ENCODE data around the gene CACNA1I.

The CACNA1I gene

DNA sequence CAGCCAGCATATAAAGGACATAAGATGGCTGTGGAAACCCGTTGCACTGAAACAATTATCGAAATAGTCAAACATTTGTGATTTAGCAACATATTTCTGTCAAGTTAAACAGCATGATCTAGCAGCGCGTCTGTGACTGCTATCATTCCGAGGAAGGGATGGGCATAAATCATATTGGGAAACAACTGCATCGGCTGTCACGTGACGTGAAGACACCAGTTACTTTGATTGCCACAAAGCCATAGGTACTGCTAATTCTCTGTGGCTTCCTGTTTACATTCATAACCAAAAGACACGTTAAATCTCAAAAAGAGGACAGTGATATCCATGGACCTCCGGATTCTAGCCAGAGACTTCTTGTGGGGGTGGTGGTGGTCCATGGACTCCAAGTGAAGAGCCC lies 87.8 kb downstream of the CACNA1I start:
- H3K4me3 ChIP-seq (ENCODE audit: low read depth, low read length), result no peak overlapping the region
- TF ChIP-seq POLR2A (IDR thresholded peaks at IDR 0.05; ENCODE audit: extremely low read depth, insufficient read length) (no peak), MAX (IDR thresholded peaks at IDR 0.05; ENCODE audit: low read depth, low read length) (peak; percentile 42; the same call in 1 of the 2 replicates)
- DNase-seq (ENCODE audit: low read depth), result peak; percentile 43

DNA sequence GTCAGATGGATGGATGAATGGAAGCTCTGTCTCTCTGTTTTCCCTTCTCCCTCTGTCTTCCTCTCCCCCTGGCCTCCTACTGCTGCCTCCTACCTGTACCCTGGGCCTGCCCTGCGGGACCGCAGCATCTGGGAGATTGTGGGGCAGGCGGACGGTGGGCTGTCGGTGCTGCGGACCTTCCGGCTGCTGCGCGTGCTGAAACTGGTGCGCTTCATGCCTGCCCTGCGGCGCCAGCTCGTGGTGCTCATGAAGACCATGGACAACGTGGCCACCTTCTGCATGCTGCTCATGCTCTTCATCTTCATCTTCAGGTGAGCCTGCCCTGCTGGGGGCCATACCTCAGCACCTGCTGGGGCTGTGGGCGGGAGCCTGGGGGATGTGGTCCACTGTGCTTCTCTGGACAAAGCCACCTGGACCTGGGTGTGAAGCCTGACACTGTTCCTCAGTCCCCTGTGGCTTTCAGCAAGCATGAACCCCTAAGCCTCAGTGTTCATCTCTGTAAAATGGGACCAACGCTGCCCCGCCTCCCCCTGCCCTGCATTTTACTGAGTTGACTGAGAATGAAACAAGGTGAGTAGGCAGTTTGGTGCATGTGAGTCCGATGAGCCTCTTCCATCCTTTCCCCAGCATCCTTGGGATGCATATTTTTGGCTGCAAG lies 88.4 kb downstream of the CACNA1I start:
- DNase-seq (ENCODE audit: low read depth), result no peak
- no peak for TF ChIP-seq POLR2A (IDR thresholded peaks at IDR 0.05; ENCODE audit: extremely low read depth, insufficient read length)
- TF ChIP-seq MYC (IDR thresholded peaks at IDR 0.05; ENCODE audit: low read depth, low read length), result no peak
- TF ChIP-seq CTCF (IDR thresholded peaks at IDR 0.05; ENCODE audit: low read depth, low read length), result no peak
- no peak for TF ChIP-seq MAX (IDR thresholded peaks at IDR 0.05; ENCODE audit: low read depth, low read length)
- H3K4me3 ChIP-seq (ENCODE audit: low read depth, low read length), result no peak overlapping the region

DNA sequence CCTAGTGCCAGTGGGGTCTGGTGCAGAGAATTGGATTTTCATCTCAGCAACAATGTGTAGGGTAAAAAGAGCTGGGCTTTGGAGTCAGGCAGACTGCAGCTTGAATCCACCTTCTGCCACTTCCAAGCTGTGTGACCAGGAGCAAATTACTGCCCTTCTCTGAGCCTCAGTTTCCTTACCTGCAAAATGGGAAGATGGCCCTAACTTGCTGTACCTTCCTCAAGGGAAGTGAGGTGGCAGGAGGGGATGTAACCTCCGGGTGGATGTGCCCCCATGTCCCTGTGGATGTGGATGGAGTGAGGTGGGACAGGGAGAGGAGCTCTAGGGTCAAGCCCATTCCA lies 90.9 kb downstream of the CACNA1I start:
- DNase-seq (ENCODE audit: low read depth), result no peak
- TF ChIP-seq MYC (IDR thresholded peaks at IDR 0.05; ENCODE audit: low read depth, low read length), result no peak
- TF ChIP-seq CTCF (IDR thresholded peaks at IDR 0.05; ENCODE audit: low read depth, low read length), result no peak
- no peak overlapping the region for H3K4me3 ChIP-seq (ENCODE audit: low read depth, low read length)

DNA sequence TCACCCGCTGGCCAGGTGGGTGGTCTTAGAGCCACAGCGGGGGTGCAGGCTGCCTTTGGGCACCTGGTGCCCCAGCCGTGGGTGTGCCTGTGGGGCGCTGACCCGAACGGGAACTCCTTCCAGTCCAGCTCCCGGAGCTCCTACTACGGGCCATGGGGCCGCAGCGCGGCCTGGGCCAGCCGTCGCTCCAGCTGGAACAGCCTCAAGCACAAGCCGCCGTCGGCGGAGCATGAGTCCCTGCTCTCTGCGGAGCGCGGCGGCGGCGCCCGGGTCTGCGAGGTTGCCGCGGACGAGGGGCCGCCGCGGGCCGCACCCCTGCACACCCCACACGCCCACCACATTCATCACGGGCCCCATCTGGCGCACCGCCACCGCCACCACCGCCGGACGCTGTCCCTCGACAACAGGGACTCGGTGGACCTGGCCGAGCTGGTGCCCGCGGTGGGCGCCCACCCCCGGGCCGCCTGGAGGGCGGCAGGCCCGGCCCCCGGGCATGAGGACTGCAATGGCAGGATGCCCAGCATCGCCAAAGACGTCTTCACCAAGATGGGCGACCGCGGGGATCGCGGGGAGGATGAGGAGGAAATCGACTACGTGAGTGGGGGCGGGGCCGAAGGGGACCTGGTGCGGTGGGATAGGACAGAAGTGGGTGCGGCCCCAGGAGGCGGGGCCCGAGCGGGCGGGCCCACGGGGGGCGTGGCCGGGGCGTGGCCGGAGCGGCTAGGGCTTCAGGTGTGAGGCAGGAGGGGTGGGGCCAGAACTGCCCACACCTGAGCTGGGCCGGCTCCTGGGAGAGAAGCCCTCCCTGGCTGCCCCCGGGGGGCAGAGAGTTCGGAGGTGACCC lies 91.5 kb downstream of the CACNA1I start:
- TF ChIP-seq CTCF (IDR thresholded peaks at IDR 0.05; ENCODE audit: low read depth, low read length), result no peak
- DNase-seq (ENCODE audit: low read depth), result no peak
- no peak overlapping the region for H3K4me3 ChIP-seq (ENCODE audit: low read depth, low read length)

GRCh38 chr22:39662686-39663052 lies 92.1 kb downstream of the CACNA1I start:
- no peak overlapping the region for H3K4me3 ChIP-seq (ENCODE audit: low read depth, low read length)
- no peak for TF ChIP-seq CTCF (IDR thresholded peaks at IDR 0.05; ENCODE audit: low read depth, low read length)
- no peak for TF ChIP-seq MYC (IDR thresholded peaks at IDR 0.05; ENCODE audit: low read depth, low read length)
- no peak for TF ChIP-seq POLR2A (IDR thresholded peaks at IDR 0.05; ENCODE audit: extremely low read depth, insufficient read length)
- TF ChIP-seq MAX (IDR thresholded peaks at IDR 0.05; ENCODE audit: low read depth, low read length), result no peak
- DNase-seq (ENCODE audit: low read depth), result no peak

DNA sequence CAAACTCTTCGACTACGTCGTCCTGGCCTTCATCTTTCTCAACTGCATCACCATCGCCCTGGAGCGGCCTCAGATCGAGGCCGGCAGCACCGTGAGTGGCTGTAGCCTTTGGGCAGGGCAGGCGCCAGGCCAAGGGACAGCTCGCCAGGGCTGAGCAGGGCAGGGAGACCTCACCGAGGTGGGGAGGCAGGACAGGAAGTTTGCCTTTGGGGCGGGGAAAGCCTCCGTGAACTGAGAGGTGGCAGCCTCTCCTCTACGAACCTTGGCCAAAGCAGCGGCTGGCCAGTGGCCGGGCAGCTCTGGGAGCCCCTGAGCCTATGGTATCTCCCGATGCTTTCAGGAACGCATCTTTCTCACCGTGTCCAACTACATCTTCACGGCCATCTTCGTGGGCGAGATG lies 93.2 kb downstream of the CACNA1I start:
- no peak overlapping the region for H3K4me3 ChIP-seq (ENCODE audit: low read depth, low read length)
- DNase-seq (ENCODE audit: low read depth), result no peak
- no peak for TF ChIP-seq MAX (IDR thresholded peaks at IDR 0.05; ENCODE audit: low read depth, low read length)
